ENCODE data around the gene SETDB1.
"Not testable (repeated sequence)": the region's sequence is repeated elsewhere in the genome, so short reads cannot be mapped to it uniquely, and the experiment has no call there.

Gene SETDB1

DNA sequence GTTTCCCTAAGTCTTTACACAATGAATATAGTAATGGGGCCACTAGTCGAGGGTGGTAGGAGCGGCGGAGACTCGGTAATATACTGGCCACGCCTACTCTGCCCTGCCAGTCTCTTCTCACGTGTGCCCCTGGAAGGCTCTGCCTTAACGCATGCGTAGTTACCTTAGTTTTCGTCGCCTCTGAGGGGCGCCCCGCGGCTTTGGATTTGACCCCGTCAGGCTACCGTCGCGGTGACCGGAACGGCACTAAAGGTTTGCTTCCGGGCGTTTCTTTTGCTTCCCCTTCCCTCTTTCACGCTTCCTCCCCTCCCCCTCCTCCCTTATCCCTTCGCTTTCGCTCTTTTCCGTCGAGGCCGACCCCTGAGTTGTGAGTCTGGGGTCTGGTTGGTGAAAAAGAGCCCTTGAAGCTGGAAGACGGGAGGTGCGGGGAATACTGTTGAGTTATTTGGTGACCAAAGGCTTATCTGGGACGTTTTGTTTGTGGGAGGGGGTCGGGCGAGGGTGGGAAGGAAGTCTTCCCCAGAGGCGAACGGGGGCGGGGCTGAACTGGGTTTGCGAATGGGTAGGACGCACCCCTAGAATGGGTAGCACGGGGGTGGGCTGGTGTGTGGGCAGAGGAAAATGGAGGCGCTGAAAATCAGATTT, at the start of gene SETDB1 (continued):
- TF ChIP-seq ZNF324 (tag by site-specific recombination; IDR thresholded peaks at IDR 0.05) (peak; percentile 72; the same call in 1 of the 2 replicates), IKZF3 (tag by site-specific recombination; IDR thresholded peaks at IDR 0.05) (peak; percentile 57), ZNF214 (tag by site-specific recombination; IDR thresholded peaks at IDR 0.05; ENCODE audit: borderline replicate concordance) (no peak), GLIS1 (tag by site-specific recombination; IDR thresholded peaks at IDR 0.05) (no peak; the same call in 1 of the 2 replicates), ZNF768 (tag by site-specific recombination; IDR thresholded peaks at IDR 0.05) (no peak), ZNF433 (tag by site-specific recombination; IDR thresholded peaks at IDR 0.05; ENCODE audit: low read depth) (no peak), GFI1B (tag by site-specific recombination; IDR thresholded peaks at IDR 0.05) (no peak), YY1 (tag by site-specific recombination; IDR thresholded peaks at IDR 0.05) (no peak), KLF1 (tag by site-specific recombination; IDR thresholded peaks at IDR 0.05) (peak; percentile 56; the same call in 1 of the 2 replicates), ZNF223 (tag by site-specific recombination; IDR thresholded peaks at IDR 0.05) (no peak), ZNF302 (tag by site-specific recombination; IDR thresholded peaks at IDR 0.05; ENCODE audit: low read depth) (no peak), ZNF571 (tag by site-specific recombination; IDR thresholded peaks at IDR 0.05) (no peak)
- TF ChIP-seq, protein P1, sequence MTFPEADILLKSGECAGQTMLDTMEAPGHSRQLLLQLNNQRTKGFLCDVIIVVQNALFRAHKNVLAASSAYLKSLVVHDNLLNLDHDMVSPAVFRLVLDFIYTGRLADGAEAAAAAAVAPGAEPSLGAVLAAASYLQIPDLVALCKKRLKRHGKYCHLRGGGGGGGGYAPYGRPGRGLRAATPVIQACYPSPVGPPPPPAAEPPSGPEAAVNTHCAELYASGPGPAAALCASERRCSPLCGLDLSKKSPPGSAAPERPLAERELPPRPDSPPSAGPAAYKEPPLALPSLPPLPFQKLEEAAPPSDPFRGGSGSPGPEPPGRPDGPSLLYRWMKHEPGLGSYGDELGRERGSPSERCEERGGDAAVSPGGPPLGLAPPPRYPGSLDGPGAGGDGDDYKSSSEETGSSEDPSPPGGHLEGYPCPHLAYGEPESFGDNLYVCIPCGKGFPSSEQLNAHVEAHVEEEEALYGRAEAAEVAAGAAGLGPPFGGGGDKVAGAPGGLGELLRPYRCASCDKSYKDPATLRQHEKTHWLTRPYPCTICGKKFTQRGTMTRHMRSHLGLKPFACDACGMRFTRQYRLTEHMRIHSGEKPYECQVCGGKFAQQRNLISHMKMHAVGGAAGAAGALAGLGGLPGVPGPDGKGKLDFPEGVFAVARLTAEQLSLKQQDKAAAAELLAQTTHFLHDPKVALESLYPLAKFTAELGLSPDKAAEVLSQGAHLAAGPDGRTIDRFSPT (tag by site-specific recombination; IDR thresholded peaks at IDR 0.05) = peak; percentile 68
- TF ChIP-seq, protein P2, sequence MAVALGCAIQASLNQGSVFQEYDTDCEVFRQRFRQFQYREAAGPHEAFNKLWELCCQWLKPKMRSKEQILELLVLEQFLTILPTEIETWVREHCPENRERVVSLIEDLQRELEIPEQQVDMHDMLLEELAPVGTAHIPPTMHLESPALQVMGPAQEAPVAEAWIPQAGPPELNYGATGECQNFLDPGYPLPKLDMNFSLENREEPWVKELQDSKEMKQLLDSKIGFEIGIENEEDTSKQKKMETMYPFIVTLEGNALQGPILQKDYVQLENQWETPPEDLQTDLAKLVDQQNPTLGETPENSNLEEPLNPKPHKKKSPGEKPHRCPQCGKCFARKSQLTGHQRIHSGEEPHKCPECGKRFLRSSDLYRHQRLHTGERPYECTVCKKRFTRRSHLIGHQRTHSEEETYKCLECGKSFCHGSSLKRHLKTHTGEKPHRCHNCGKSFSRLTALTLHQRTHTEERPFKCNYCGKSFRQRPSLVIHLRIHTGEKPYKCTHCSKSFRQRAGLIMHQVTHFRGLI (tag by site-specific recombination; IDR thresholded peaks at IDR 0.05) = no peak
- TF ChIP-seq, protein P3, sequence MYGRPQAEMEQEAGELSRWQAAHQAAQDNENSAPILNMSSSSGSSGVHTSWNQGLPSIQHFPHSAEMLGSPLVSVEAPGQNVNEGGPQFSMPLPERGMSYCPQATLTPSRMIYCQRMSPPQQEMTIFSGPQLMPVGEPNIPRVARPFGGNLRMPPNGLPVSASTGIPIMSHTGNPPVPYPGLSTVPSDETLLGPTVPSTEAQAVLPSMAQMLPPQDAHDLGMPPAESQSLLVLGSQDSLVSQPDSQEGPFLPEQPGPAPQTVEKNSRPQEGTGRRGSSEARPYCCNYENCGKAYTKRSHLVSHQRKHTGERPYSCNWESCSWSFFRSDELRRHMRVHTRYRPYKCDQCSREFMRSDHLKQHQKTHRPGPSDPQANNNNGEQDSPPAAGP (tag by site-specific recombination; IDR thresholded peaks at IDR 0.05) = peak; percentile 68
- TF ChIP-seq, protein P4, sequence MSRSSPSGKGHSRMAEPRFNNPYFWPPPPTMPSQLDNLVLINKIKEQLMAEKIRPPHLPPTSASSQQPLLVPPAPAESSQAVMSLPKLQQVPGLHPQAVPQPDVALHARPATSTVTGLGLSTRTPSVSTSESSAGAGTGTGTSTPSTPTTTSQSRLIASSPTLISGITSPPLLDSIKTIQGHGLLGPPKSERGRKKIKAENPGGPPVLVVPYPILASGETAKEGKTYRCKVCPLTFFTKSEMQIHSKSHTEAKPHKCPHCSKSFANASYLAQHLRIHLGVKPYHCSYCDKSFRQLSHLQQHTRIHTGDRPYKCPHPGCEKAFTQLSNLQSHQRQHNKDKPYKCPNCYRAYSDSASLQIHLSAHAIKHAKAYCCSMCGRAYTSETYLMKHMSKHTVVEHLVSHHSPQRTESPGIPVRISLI (tag by site-specific recombination; IDR thresholded peaks at IDR 0.05) = no peak
- TF ChIP-seq, protein P5, sequence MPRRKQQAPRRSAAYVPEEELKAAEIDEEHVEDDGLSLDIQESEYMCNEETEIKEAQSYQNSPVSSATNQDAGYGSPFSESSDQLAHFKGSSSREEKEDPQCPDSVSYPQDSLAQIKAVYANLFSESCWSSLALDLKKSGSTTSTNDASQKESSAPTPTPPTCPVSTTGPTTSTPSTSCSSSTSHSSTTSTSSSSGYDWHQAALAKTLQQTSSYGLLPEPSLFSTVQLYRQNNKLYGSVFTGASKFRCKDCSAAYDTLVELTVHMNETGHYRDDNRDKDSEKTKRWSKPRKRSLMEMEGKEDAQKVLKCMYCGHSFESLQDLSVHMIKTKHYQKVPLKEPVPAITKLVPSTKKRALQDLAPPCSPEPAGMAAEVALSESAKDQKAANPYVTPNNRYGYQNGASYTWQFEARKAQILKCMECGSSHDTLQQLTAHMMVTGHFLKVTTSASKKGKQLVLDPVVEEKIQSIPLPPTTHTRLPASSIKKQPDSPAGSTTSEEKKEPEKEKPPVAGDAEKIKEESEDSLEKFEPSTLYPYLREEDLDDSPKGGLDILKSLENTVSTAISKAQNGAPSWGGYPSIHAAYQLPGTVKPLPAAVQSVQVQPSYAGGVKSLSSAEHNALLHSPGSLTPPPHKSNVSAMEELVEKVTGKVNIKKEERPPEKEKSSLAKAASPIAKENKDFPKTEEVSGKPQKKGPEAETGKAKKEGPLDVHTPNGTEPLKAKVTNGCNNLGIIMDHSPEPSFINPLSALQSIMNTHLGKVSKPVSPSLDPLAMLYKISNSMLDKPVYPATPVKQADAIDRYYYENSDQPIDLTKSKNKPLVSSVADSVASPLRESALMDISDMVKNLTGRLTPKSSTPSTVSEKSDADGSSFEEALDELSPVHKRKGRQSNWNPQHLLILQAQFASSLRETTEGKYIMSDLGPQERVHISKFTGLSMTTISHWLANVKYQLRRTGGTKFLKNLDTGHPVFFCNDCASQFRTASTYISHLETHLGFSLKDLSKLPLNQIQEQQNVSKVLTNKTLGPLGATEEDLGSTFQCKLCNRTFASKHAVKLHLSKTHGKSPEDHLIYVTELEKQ (tag by site-specific recombination; IDR thresholded peaks at IDR 0.05; ENCODE audit: borderline replicate concordance) = peak; percentile 33; the same call in 1 of the 2 replicates
- TF ChIP-seq, protein P6, sequence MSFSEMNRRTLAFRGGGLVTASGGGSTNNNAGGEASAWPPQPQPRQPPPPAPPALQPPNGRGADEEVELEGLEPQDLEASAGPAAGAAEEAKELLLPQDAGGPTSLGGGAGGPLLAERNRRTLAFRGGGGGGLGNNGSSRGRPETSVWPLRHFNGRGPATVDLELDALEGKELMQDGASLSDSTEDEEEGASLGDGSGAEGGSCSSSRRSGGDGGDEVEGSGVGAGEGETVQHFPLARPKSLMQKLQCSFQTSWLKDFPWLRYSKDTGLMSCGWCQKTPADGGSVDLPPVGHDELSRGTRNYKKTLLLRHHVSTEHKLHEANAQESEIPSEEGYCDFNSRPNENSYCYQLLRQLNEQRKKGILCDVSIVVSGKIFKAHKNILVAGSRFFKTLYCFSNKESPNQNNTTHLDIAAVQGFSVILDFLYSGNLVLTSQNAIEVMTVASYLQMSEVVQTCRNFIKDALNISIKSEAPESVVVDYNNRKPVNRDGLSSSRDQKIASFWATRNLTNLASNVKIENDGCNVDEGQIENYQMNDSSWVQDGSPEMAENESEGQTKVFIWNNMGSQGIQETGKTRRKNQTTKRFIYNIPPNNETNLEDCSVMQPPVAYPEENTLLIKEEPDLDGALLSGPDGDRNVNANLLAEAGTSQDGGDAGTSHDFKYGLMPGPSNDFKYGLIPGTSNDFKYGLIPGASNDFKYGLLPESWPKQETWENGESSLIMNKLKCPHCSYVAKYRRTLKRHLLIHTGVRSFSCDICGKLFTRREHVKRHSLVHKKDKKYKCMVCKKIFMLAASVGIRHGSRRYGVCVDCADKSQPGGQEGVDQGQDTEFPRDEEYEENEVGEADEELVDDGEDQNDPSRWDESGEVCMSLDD (tag by site-specific recombination; IDR thresholded peaks at IDR 0.05) = peak; percentile 65

DNA sequence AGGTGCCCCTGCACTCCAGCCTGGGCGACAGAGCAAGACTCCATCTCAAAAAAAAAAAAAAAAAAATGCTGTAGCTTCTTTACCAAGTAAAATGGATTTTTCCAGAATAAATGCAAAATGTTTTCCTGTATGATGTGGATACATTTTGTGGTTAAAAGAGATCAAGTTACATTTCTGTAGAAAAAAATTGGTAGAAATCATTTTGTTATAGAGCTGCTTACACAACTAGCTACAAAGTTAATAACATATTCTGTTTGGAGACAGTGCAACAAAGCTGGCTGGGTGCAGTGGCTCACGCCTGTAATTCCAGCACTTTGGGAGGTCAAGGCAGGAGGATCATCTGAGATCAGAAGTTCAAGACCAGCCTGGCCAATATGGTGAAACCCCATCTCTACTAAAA, 47.2 kb upstream of the SETDB1 start:
- POLR2A ChIA-PET; H3K4me3 ChIP-seq (ENCODE audit: low read depth, low read length); H3K36me3 ChIP-seq (ENCODE audit: control insufficient read depth in 2 of 2, insufficient read depth in 1 of 2, low read length in 2 of 2); H3K9me3 ChIP-seq (ENCODE audit: control insufficient read depth, insufficient read depth, low read depth, low read length); H3K4me1 ChIP-seq (ENCODE audit: control insufficient read depth, insufficient read depth, low read length); H3K27ac ChIP-seq (ENCODE audit: extremely low read depth, low read depth, low read length): not testable (repeated sequence)
- CTCF ChIA-PET = interaction anchor here (0.6 to 0.8 kb wide), 4 partner anchors 16 to 307 kb away, joined by 3 to 15 read pairs (median 6); no protein-coding TSS in a partner anchor

Measured in HEK293 (cell line).